MM.1S (cell line): Measurements from ENCODE around the gene KCNH1.

Experiments used
- DNase-seq: peaks from one replicate; pipeline ENCODE4 v3.0.0-alpha.2; 2015
- H2AFZ ChIP-seq: fragments of 300-600 bp; sonication (generic); 2 replicates; pipeline ENCODE4 v1.6.0; 2016; ENCODE audit warnings: antibody characterized with exemption, low read length
- H3F3A ChIP-seq: fragments of 300-600 bp; sonication (generic); 2 replicates; pipeline ENCODE4 v1.6.1; 2016; ENCODE audit warnings: mild to moderate bottlenecking, antibody characterized with exemption, low read length, moderate library complexity, mixed read lengths; ENCODE audit not compliant: insufficient read depth
- H3K27ac ChIP-seq: fragments of 300-600 bp; sonication (generic); 2 replicates; pipeline ENCODE4 v1.5.1; 2016; ENCODE audit warnings: mild to moderate bottlenecking, low read length
- H3K27me3 ChIP-seq: fragments of 300-600 bp; sonication (generic); replicated peaks from 2 replicates; pipeline ENCODE4 v1.6.0; 2016; ENCODE audit warnings: low read length; ENCODE audit not compliant: insufficient read depth
- H3K36me3 ChIP-seq: fragments of 300-600 bp; sonication (generic); replicated peaks from 2 replicates; pipeline ENCODE4 v1.6.1; 2016; ENCODE audit warnings: mild to moderate bottlenecking, low read length, mixed read lengths; ENCODE audit not compliant: insufficient read depth
- H3K4me1 ChIP-seq: fragments of 300-600 bp; sonication (generic); 2 replicates; pipeline ENCODE4 v1.6.1; 2016; ENCODE audit warnings: low read length, mixed read lengths
- H3K4me2 ChIP-seq: fragments of 300-600 bp; sonication (generic); 2 replicates; pipeline ENCODE4 v1.6.0; 2016; ENCODE audit warnings: low read depth, low read length
- H3K4me3 ChIP-seq: fragments of 300-600 bp; sonication (generic); 2 replicates; pipeline ENCODE4 v1.5.1; 2016; ENCODE audit warnings: low read length, mixed read lengths
- H3K79me2 ChIP-seq: fragments of 300-600 bp; sonication (generic); 2 replicates; pipeline ENCODE4 v1.6.1; 2016; ENCODE audit warnings: mixed run types, low read length, mixed read lengths
- H3K9ac ChIP-seq: fragments of 300-600 bp; sonication (generic); 2 replicates; pipeline ENCODE4 v1.6.1; 2016; ENCODE audit warnings: low read length, mixed read lengths
- H3K9me2 ChIP-seq: fragments of 300-600 bp; sonication (generic); replicated peaks from 2 replicates; pipeline ENCODE4 v1.6.1; 2016; ENCODE audit warnings: mild to moderate bottlenecking, low read length, mixed read lengths; ENCODE audit not compliant: insufficient read depth
- H3K9me3 ChIP-seq: fragments of 300-600 bp; sonication (generic); replicated peaks from 2 replicates; pipeline ENCODE4 v1.6.1; 2016; ENCODE audit warnings: mild to moderate bottlenecking, low read length, mixed read lengths; ENCODE audit not compliant: insufficient read depth
- H4K20me1 ChIP-seq: fragments of 300-600 bp; sonication (generic); 2 replicates; pipeline ENCODE4 v1.6.1; 2016; ENCODE audit warnings: mild to moderate bottlenecking, low read length, moderate library complexity, mixed read lengths; ENCODE audit not compliant: insufficient read depth
- EZH2 ChIP-seq: fragments of 300-600 bp; sonication (generic); optimal IDR thresholded peaks from 2 replicates; pipeline ENCODE3; 2017; ENCODE audit warnings: low read depth, mild to moderate bottlenecking, antibody characterized with exemption, low read length, mixed read lengths
- EZH2phosphoT487 ChIP-seq: fragments of 300-600 bp; sonication (generic); IDR thresholded peaks from 2 replicates; pipeline ENCODE4 v1.6.1; 2018; ENCODE audit warnings: antibody characterized with exemption, low read length
- TF ChIP-seq, protein P1 (sequence below): fragments of 300-600 bp; sonication (generic); IDR thresholded peaks from 2 replicates; pipeline ENCODE4 v1.5.1; 2016; ENCODE audit warnings: antibody characterized with exemption, low read length, mixed read lengths

KCNH1 gene

DNA sequence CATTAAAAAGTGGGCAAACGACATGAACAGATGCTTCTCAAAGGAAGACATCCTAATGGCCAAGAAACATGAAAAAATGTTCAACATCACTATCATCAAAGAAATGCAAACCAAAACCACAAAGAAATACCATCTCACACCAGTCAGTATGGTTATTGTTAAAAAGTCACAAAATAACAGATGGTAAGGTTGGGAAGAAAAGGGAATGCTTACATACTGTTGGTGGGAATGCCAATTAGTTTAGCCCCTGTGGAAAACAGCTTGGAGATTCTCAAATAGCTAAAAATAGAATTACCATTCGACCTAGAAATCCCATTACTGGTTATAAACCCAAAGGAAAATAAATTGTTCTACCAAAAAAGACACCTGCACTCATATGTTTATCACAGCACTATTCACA, 369.4 kb downstream of the KCNH1 start:
- Histone ChIP-seq H3K27me3 (no peaks in the 10 kb centered on the region), H3K27ac (no peak overlapping the region), H3K9me3 (no peaks in the 10 kb centered on the region), H3K4me3 (no peak overlapping the region), H4K20me1 (no peaks in the 10 kb centered on the region), H3K4me2 (no peak overlapping the region), H3K9ac (no peak overlapping the region), H3K9me2 (no peaks in the 10 kb centered on the region), H3K4me1 (no peaks in the 10 kb centered on the region), H2AFZ (no peak overlapping the region), H3K79me2 (no peaks in the 10 kb centered on the region), H3K36me3 (no peaks in the 10 kb centered on the region), H3F3A (no peaks in the 10 kb centered on the region)
- DNase-seq = no peak
- TF ChIP-seq, protein P1, sequence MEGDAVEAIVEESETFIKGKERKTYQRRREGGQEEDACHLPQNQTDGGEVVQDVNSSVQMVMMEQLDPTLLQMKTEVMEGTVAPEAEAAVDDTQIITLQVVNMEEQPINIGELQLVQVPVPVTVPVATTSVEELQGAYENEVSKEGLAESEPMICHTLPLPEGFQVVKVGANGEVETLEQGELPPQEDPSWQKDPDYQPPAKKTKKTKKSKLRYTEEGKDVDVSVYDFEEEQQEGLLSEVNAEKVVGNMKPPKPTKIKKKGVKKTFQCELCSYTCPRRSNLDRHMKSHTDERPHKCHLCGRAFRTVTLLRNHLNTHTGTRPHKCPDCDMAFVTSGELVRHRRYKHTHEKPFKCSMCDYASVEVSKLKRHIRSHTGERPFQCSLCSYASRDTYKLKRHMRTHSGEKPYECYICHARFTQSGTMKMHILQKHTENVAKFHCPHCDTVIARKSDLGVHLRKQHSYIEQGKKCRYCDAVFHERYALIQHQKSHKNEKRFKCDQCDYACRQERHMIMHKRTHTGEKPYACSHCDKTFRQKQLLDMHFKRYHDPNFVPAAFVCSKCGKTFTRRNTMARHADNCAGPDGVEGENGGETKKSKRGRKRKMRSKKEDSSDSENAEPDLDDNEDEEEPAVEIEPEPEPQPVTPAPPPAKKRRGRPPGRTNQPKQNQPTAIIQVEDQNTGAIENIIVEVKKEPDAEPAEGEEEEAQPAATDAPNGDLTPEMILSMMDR = no peak
- TF ChIP-seq EZH2phosphoT487 = no peak
- no peak for TF ChIP-seq EZH2

DNA sequence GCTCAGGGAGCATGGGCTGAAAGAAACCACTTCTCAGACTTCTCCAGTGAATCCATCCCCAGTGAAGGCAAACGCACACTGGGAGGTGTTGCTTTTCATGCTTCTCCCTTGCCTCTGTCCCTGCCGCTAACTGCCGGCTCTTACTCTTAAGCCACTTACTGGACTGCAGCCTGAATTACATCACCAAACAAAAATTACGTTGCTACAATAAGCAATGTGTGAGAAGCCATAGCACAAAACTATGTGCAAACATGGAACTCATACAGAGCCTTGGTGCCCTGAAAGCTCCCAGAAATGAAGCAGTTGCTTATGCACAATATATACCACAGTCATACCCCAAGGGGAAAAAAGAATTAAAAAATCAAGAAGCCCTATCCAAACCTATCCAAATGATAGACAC, 375.2 kb downstream of the KCNH1 start:
- H3F3A ChIP-seq = no peaks in the 10 kb centered on the region
- H3K9me2 ChIP-seq = no peaks in the 10 kb centered on the region
- no peak overlapping the region for H2AFZ ChIP-seq
- no peak for DNase-seq
- no peaks in the 10 kb centered on the region for H3K36me3 ChIP-seq
- H3K4me1 ChIP-seq = no peaks in the 10 kb centered on the region
- H4K20me1 ChIP-seq = no peaks in the 10 kb centered on the region
- H3K9ac ChIP-seq = no peak overlapping the region
- no peaks in the 10 kb centered on the region for H3K27me3 ChIP-seq
- H3K9me3 ChIP-seq = no peaks in the 10 kb centered on the region
- TF ChIP-seq, protein P1 = no peak
- TF ChIP-seq EZH2phosphoT487 = no peak
- no peak for TF ChIP-seq EZH2
- no peak overlapping the region for H3K4me3 ChIP-seq
- no peak overlapping the region for H3K4me2 ChIP-seq
- no peaks in the 10 kb centered on the region for H3K79me2 ChIP-seq
- H3K27ac ChIP-seq = no peak overlapping the region

DNA sequence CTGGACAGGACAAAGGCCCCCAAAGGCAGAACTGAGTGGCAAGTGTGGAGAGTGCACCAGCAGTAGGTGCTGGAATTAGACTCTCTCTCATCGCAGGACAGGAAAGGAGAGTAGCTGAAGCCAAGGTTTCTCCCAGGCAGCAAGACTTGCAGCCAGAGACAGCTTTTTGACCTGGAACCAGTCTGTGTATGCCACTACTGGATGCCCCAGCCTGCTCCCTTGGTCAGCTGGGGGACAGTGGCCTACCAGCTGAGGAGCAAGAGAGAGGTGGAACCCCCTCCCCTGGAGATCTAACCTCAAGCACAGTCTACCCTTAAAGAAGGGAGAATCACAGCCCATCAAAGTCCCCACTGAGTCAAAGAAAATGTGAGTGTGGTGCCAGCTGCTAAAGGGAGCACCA, 375.7 kb downstream of the KCNH1 start:
- Histone ChIP-seq H3K4me3 (no peak overlapping the region), H3F3A (no peaks in the 10 kb centered on the region), H3K9me3 (no peaks in the 10 kb centered on the region), H3K4me1 (no peaks in the 10 kb centered on the region), H3K4me2 (no peak overlapping the region), H3K27me3 (no peaks in the 10 kb centered on the region), H3K27ac (no peak overlapping the region), H3K36me3 (no peaks in the 10 kb centered on the region), H3K9ac (no peak overlapping the region), H2AFZ (no peak overlapping the region), H3K9me2 (no peaks in the 10 kb centered on the region), H3K79me2 (no peaks in the 10 kb centered on the region), H4K20me1 (no peaks in the 10 kb centered on the region)
- no peak for DNase-seq
- TF ChIP-seq, protein P1 = no peak
- TF ChIP-seq EZH2 (no peak), EZH2phosphoT487 (no peak)

DNA sequence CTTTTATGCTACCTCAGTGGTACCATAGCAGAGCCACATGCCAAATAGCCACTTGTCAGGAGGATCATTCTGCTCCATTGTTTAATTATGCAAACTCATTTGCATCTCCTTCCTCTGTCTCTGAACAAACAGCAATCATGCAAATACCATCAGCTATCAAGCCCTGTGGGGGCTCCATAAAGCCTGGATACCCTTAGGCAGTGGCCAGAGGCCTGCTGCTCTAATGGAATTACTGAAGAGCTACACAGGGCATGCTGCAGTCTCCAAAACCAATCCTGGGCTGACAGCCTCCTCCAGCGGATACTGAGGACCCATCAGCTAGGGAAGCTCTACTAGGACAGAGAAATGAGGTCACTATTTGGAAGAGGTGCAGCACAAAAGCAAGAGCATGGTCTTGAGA, 376.3 kb downstream of the KCNH1 start:
- no peaks in the 10 kb centered on the region for H3K27me3 ChIP-seq
- H3F3A ChIP-seq = no peaks in the 10 kb centered on the region
- H3K36me3 ChIP-seq = no peaks in the 10 kb centered on the region
- H3K9ac ChIP-seq = no peak overlapping the region
- H3K9me3 ChIP-seq = no peaks in the 10 kb centered on the region
- H3K4me3 ChIP-seq = no peak overlapping the region
- H3K4me1 ChIP-seq = no peaks in the 10 kb centered on the region
- no peak for DNase-seq
- no peak overlapping the region for H3K4me2 ChIP-seq
- no peak overlapping the region for H3K27ac ChIP-seq
- H3K9me2 ChIP-seq = no peaks in the 10 kb centered on the region
- H2AFZ ChIP-seq = no peak overlapping the region
- H4K20me1 ChIP-seq = no peaks in the 10 kb centered on the region
- TF ChIP-seq EZH2 (no peak), EZH2phosphoT487 (no peak)
- TF ChIP-seq, protein P1 = no peak
- H3K79me2 ChIP-seq = no peaks in the 10 kb centered on the region
